NCI-H2196 treated with DMSO at 0.1 percent for 48 hours (cell line): Measurements from ENCODE around the gene PIMREG.

Experiments used
- DNase-seq: peaks from one replicate; lab custom pipeline; 2025; ENCODE audit not compliant: unreplicated experiment; lab: John Stamatoyannopoulos, UW

PIMREG gene, protein sequence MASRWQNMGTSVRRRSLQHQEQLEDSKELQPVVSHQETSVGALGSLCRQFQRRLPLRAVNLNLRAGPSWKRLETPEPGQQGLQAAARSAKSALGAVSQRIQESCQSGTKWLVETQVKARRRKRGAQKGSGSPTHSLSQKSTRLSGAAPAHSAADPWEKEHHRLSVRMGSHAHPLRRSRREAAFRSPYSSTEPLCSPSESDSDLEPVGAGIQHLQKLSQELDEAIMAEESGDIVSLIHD

GRCh38 chr17:6443692-6444570 lies at the start of gene PIMREG:
Gene PIMREG, plus strand, starts transcription at chr17:6444455. Its CDS starts 656 bp downstream, at chr17:6445111.
- peak; percentile 77 for DNase-seq

GRCh38 chr17:6398955-6399354 lies 45.3 kb upstream of the PIMREG start:
- no peak for DNase-seq

- DNase-seq, result no peak
These were observed 42.0 kb upstream of the PIMREG start for GRCh38 chr17:6402258-6402657.

GRCh38 chr17:6408276-6408675 lies 36.0 kb upstream of the PIMREG start:
- DNase-seq, result no peak

DNA sequence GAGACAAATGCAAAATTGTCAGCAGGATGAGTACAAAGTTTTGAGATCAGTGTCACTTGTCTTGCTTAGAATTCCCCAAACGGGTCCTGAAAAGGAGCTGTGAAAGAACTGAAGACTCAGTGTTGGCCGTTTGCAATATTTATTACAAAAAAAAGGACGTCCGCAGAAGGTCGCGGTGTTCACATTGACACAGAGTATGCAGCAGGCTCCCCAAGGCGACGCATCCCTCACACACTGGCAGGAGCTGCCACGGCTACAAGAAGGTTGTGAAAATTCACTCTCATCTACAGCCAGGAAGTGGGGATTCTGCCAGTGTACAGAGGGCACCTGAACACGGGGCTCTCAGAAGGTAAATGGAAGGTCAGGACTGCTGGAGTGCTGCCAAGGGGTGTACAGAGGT lies 35.5 kb upstream of the PIMREG start:
- DNase-seq, result no peak

DNA sequence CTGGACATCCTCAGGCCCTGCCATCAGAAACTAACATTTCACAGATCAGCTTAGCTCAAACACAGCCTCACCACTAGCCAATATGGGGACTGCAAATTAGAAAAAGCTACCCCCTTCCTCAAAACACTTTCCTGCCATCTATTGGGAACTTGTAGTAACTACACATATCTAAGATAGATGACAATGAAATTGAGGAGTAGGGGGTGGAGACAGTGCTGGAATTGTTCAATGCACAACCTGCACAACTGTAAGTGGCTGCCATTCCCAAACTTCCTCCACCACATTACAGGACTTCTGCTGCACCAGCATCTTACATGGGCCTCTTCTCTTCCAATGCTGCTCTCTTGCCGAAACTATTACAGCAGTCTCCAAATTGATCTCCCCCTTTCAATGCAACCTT lies 31.2 kb upstream of the PIMREG start:
- peak; percentile 39 for DNase-seq

- no peak for DNase-seq
These were observed 28.6 kb upstream of the PIMREG start for GRCh38 chr17:6415616-6416015.

DNA sequence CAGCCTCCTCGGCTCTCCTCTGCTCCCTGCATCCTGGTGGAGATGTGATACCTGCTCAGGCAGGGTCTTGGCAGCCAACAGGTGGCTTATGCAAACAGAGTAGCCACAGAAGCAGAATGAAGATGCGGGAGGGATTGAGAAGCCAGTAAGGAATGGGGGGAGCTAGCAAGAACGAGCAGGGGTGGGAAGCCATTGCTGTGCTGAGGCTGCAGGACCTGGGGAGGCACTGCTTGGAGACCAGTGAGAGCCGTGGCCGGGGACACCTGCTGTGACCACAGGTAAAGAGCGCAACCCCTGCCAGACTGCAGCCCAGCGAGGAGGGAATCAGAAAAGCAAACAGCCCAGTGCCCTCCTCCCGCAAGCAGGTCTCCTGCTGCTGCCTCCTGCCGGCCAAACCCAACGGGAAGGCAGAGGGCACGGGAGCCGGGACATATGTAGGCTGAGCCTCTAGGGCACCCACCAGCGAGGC lies 24.0 kb upstream of the PIMREG start:
- DNase-seq, result peak; percentile 38

- peak; percentile 42 for DNase-seq
These were observed 22.3 kb upstream of the PIMREG start for GRCh38 chr17:6421700-6422604.

- no peak for DNase-seq
These were observed 21.5 kb upstream of the PIMREG start for GRCh38 chr17:6422654-6423241.

DNA sequence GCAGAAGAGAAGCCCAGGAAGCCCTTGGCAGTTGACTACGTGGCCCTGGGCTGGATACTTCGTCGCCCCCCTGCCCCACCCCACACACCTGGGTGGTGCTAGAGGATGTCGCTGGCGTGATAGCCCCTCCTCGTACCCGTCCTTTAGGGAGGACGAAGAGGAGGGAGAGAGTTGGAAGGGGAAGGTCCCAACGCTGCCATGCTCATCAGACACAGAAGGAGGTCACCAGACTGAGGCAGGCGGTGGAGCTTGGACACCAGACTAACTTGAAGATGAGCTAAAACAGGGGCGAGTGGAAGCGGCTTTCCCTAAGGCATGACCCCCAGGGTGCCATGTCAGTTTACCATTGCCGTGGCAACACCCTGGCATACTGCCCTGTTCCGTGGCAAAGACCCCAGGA lies 20.3 kb upstream of the PIMREG start:
- no peak for DNase-seq

- no peak for DNase-seq
These were observed 18.8 kb upstream of the PIMREG start for GRCh38 chr17:6425407-6425806.

DNA sequence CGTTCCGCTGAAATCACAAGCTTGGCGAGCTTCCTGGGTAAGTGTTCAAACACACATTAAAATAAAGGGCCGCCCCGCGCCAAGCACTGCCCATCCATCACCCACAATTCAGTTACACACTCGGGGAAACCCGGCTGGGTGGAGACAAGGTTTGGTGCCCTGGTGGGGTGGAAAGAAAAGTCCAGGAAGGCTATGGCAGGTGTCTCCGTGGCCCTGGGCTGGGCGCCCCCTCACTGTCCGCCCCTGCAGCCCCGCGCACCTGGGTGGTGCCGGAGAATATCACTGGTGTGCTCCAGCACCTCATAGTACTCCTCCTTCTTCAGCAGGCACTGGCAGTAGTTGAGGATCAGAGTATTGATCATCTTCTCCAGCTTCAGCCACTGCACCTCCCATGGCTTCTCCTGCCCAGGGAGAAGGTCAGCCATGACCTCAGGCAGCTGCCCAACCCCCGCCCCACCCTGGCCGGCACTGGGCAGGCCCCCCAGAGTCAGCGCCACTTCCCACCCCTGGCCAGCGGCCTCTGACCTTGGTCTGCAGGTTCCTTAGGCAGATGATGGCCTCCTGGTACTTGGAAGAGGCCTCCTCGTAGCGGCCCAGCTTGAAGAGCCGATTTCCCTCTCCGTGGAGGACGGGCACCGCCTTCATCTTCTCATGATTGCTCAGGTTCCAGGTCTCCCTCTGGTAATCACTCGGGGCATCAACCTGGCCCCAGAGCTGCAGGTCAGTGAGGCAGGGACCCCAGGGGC lies 17.7 kb upstream of the PIMREG start:
- no peak for DNase-seq

DNA sequence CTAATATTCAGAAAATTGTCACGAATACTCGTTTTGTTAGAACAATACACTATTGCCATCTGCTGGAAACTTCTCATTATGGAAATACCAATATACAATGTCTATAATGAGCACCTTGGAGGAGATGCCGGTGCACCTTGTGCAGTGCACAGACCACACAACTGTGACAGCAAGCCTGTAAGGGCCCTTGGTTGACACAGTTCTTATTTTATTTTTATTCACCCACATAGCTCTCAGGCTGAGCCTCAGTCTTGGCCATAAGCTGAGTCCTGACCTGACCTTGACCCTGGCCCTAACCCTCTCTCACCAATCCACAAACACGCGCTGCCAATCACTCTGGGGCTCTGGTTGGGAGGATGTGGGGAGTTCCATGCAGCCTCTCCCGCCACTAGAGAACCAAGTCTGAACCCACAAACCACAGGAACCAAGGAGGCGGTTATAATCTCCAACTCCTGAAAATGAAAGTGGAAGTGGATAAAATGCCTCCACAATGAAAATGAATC lies 16.9 kb upstream of the PIMREG start:
- DNase-seq, result no peak

DNA sequence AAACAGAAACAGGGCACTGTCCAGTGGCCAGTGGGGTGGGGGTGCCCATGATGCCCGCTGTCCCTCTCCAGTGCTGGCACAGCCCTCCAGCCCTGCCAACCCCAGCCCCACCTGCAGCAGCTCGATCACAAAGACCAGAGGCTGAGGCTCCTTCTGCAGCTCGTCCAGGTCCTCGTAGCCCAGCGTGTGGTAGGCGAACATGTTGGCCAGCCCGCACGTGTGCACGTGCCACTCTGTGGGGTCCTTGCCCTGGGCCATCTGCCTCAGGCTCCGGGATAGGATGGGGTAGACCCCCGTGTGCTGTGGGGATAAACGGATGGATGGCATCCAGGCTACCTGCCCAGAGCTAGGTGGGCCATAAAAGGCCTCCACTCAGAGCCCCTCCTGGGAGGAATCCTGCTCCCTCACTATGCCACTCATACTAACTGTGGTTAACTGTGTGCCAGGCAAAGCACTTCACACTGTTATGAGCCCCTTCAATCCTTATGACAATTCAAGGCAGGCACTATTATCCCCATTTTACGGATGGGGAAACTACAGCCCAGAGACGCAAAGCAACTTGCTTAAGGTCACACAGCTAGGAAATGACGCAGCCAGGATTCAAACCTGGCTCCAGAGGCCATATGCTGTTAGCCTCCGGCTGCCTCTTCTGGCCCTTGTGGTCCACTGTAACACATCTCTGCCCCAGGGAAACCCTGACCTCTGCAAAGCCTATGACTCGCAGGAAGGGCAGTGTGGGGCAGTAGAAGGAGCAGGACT lies 15.9 kb upstream of the PIMREG start:
- DNase-seq, result no peak

DNA sequence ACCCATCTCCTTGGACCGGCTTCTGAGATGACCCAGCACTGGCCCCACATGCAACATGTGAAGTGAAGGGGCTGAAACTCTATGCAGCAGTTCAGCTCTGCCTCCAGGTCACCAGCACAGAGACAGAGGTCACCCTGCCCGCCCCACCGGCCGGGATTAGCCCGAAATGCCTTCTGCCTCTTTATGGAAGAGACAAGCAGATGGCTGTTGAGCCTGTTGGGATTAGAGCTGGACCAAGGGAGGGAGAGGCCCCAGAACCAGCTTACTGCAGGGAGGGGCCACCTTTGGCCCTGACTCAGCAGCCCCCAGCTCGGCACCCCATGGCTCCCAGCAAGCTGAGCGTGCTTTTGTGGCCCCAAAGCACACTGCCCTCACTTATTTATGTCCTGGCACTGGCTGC lies 15.0 kb upstream of the PIMREG start:
- no peak for DNase-seq

- DNase-seq, result no peak
These were observed 13.5 kb upstream of the PIMREG start for GRCh38 chr17:6430769-6431168.

DNA sequence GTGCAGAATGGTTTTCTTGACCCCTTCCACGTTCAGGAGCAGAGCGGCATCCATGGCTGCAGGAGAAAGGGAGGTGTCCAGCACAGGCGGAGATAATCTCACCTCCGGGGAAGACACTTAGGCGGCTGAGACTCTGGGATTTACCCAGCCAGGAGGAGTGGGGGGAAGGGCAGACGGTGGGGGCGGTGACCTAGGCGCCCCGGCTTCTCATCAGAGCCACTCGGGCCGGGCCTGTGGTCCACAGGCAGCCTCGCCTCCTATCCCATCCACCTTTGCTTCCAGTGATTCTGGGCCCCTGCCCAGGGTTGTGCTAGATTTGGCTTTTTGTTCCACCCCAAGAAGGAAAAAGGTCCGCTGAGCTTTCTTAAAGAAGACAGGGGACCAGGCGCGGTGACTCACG lies 9.2 kb upstream of the PIMREG start, which contains the start of gene AIPL1:
Gene AIPL1, minus strand, starts transcription at position 71 of the 400 bp plus-strand sequence. Its CDS starts 17 bp downstream, at position 54.
- no peak for DNase-seq

DNA sequence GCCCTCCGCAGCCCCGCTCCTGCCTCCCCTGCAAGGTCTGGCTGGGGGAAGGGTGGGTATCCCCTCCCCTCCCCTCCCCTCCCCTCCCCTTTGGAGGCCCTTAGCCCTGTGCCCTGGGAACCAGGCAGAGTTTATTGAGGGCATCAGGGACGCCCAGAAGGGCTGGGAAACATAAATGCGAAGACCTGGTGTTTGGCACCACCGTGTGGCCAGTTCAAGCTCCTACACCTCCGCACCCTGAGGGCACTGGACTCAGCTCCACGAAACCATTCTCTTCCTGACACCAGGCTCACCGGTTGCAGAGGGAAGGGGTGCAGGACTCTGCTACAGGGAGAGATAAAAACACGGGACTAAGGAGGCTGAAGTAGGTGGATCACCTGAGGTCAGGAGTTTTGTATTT lies 8.3 kb upstream of the PIMREG start:
- DNase-seq, result no peak
